HG03159 (cell line): Measurements from ENCODE around the gene TOR1B.
A peak's percentile ranks its signal among the peaks of the same experiment; 100 is the strongest.

Experiments used
- ATAC-seq: cut with Tn5 transposase; IDR thresholded peaks from one replicate; pipeline ENCODE4 v1.9.1; 2021; ENCODE audit warnings: mild to moderate bottlenecking, moderate library complexity; ENCODE audit not compliant: unreplicated experiment

Gene TOR1B

GRCh38 chr9:129812385-129812784 lies 9.4 kb downstream of the TOR1B start:
- no peak for ATAC-seq

GRCh38 chr9:129813661-129814060 lies 10.7 kb downstream of the TOR1B start:
- no peak for ATAC-seq

GRCh38 chr9:129814432-129815223 lies 11.6 kb downstream of the TOR1B start:
- ATAC-seq, result no peak

GRCh38 chr9:129815278-129815677 lies 12.3 kb downstream of the TOR1B start:
- ATAC-seq, result no peak

- ATAC-seq, result no peak
Observed at GRCh38 chr9:129816501-129817435, 13.8 kb downstream of the TOR1B start.

GRCh38 chr9:129822898-129823541 lies 20.0 kb downstream of the TOR1B start:
- no peak for ATAC-seq

DNA sequence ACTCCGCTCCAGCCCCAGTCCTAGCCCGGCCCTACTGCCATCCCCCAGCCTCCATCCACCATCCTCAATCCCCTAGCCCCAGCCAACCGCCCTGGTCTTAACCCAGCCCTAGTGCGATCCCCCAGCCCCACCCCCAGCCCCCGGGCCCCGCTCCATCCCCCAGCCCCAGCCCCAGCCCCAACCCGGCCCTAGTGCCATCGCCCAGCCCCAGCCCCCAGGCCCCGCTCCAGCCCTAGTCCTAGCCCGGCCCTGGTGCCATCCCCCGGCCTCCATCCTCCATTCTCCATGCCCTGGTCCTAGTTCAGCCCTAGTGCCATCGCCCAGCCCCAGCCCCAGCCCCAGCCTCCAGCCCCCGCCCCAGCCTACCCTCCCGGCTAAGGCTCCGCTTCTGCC lies 20.6 kb downstream of the TOR1B start:
- peak; percentile 22 for ATAC-seq

DNA sequence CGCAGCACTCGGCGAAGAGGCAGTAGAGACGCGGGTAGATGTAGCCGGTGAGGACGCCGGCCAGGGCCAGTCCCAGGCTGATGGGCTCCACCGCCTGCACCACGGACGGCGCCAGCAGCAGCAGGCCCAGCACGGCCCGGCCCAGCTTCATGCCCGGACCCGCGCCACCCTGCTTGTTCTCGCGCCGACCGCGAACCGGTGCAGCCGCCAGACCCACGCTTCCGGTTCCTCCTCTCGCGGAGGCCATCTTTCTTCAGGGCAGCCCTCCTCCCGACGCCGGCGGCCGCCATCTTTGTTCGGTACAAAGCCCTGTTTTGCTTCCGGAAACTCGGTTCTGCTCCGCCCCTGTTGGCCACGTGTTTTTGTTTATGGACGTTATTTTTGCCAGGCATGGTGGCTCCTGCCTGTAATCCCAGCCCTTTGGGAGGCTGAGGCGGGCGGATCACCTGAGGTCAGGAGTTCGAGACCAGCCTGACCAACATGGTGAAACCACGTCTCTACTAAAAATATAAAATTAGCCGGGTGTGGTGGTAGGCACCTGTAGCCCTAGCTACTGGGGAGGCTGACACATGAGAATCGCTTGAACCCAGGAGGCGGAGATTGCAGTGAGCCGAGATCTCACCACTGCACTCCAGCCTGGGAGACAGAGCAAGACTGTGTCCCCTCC lies 21.1 kb downstream of the TOR1B start, which contains the start of gene TOR1A:
Gene TOR1A, minus strand, starts transcription at position 202 of the 667 bp plus-strand sequence. Its CDS starts 51 bp downstream, at position 151.
- peak; percentile 88 for ATAC-seq

DNA sequence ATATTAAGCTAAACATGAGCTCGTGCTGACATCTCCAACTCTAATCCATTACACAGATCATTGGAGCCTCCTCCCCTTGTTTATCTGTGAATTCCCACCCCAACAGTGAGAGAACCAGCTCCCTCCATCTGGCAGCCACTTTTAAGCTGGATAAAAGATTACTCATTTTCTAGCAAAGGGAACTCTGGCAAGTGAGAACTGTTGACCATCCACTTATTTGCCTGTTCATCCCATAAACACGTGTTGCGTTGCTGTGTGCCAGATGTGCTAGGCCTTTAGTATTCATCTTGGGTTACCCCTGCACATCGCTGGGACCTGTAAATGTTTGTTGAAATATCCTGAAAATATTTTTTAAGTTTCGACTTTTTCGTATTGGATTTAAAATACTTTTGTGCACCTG lies 23.4 kb downstream of the TOR1B start:
- no peak for ATAC-seq

DNA sequence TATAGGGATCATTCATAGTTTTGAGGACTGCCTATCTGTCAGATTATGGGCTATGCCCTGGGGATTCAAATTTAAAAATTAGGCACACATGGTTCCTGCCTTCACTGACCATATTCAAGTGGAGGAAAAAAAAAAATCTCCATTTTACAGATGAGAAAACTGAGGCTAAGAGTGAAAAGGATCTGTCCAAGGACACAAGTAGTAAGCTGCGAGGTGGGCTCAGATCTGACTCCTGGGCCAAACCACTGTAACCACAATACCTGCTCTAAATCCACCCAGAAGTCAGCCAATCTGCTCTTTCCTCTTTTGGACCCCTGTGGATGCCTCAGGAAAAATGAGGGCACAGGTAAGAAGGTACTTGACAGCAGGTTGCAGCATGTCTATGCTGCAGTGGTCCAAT lies 23.8 kb downstream of the TOR1B start:
- no peak for ATAC-seq

GRCh38 chr9:129828051-129828450 lies 25.1 kb downstream of the TOR1B start:
- ATAC-seq, result no peak

GRCh38 chr9:129828969-129829368 lies 26.0 kb downstream of the TOR1B start:
- no peak for ATAC-seq

- no peak for ATAC-seq
Observed at GRCh38 chr9:129832982-129833381, 30.0 kb downstream of the TOR1B start.

DNA sequence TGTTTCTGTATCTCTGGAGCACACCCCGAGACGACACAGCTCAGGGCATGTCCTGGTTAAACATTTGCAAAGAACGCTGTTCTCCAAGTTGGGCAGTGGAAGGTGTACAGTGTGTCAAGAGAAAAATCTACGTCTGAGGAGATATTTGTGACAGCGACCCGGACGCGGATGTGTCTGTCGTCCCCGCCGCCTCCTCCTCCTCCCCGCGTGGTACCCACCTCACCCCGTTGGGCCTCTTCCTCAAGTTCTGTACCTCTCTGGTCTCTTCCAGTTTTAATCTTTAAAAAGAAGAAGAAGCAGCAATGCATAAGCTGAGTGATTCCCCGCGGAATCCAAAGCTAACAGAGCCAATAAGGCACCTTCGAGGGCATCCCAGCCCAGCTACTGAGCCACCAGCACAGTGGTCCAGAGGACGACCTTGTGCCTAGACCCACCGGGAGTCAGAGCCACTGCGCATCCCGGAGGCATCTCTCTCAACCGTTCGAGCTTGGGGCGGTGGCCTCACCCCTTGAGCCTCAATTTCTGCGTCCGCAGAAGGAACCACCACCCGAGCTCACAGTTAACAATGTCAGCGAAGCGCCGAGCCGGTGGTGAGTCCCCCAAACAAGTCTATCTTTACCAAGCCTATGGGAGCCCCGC lies 31.6 kb downstream of the TOR1B start:
- peak; percentile 14 for ATAC-seq

- peak; percentile 90 for ATAC-seq
Observed at GRCh38 chr9:129835128-129835859, 32.3 kb downstream of the TOR1B start, which contains the start of the genes C9orf78 and USP20. TSS of gene C9orf78 (minus strand) at chr9:129835275. CDS start at chr9:129835221, 54 bp downstream. TSS of gene USP20 (plus strand) at chr9:129835458. CDS start at chr9:129852556, 17,098 bp downstream.

DNA sequence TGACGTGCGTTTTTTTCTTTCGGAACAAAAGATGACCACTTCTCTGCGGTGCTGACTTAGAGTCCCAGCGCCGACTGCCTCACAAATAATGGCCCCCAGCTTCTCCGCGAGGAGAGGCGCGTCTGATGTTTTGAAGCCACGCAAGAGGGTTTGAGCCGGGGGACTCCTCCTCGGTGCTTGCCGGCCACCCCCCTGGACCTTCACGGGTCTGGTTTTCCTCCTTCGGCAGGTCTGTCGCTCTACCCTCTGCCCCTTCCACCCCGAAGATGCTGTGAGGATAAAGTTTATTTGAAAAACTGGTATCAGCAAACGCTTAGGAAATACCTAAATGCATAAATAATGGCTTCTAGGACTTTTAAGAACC lies 32.9 kb downstream of the TOR1B start:
- ATAC-seq, result no peak

DNA sequence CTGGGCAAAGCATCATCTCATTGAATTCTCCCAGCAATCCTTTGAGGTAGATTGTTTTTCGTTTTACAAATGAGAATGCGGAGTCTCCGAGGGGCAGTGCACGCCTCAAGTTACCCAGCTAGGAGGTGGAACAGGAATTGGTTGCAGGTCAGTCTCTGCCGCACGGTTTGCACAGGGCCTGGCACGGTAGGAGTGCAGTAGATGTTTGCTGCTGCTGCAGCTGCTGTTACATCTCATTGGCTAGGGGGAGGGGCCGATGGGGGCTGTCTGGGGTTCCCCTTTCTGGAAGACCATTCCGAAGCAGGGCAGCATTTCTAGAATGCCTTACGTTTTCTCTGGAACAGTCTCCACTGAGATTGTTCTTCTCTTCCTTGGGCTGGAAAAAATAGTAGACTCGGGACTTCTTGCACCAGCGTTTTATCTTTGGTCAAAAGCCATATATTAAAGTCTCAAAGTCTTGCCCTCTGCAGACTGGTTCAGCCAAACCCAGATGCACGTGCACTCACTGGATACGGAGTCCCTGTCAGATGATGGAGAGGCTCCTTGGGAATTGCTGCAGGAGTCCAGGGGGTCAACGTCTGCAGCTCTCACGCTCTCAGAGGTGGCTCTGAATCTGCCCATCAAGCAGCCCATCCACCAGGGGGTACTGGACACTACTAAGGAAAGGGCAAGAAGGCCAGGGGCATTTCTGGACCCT lies 33.5 kb downstream of the TOR1B start:
- ATAC-seq, result no peak

DNA sequence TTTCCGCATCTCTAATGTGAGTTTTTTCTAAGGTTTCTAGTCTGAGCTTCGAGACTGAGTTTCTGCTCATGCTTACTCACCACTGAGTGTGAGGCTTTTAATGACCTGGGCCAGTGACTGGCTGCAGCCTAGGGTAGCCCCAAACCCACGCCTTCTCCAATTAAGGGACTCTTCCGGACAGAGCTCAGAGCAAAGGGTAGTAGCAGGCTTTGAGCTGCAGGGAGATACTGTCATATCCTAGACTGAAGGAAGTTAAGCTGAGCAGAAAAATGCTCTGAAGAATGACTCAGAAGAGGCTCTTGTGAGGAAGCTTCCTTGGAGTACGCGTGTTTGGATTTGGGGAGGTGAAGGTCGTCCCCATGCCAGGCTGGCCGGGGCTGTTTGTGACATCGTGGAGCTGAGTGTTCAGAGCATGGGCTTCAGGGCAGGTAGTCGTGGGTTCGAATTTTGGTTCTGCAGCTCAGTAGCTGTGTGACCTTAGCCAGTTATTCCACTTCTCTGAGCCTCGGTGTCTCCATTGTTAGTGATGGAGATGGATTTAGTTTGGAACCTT lies 35.8 kb downstream of the TOR1B start:
- ATAC-seq, result no peak
